GM19035 (cell line): ENCODE measurements around the gene FLOT1.

Experiments used
- ATAC-seq: cut with Tn5 transposase; IDR thresholded peaks from one replicate; pipeline ENCODE4 v1.9.1; 2021; ENCODE audit not compliant: unreplicated experiment

FLOT1 gene

DNA sequence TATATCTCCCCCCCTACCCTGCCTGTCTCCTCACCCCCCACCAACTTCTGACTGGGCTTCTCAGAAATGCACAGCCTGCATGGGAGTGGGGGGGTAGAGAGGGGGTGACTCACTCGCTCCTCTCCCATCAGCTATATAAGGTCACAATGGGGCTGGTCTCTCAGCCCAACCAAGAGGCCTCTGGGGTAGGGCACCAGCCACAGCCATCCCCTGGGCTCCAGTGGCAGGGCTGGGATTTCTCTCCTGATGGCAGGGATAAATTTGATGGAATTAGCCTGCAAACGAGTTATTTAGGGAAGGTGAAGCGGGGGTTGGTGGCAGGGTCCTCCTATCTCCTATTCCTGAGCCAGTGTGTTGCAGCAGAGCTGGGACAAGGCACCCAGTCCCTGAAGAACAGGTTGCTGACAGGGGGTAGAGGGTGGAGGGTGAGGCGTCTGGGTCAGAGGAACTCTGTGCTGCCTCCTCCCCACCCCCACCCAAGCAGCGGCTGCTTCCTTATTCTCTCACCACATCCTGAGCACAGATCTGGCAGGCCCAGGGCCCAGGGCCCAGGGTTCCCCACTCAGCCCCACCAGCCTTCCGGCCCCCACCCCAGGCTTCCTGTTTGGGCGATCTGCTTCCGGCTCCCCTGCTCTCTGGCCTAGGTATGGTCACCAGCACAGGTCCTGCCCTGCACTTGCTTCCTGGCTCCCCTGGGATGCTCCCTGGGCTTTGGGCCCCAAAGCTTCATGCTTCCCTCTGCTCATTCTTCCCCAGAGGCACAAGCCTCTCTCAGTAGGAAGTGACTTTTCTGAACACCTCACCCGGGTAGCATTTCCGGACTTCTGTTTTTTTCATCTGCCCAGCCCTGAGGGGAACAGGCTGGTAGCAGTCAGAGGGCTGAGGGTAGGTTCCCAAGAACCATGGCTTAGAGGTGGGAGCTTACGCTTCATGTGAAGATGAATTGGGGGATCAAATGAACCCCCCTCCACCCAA is 60.1 kb downstream of the FLOT1 start:
- peak; percentile 51 for ATAC-seq

- ATAC-seq: no peak
Observed at GRCh38 chr6:30681766-30682142, 60.7 kb downstream of the FLOT1 start.

- no peak for ATAC-seq
Observed at GRCh38 chr6:30679765-30680535, 62.5 kb downstream of the FLOT1 start.

GRCh38 chr6:30678964-30679726 is 63.3 kb downstream of the FLOT1 start:
- ATAC-seq: no peak
